Measurements from ENCODE around the gene EBI3. TPM values are rescaled to one million over a fixed set of nuclear protein-coding genes. Genes with fewer than 3 reads are reported as not detected.
A peak's percentile ranks its signal among the peaks of the same experiment; 100 is the strongest.
"Not testable (repeated sequence)": the region's sequence is repeated elsewhere in the genome, so short reads cannot be mapped to it uniquely, and the experiment has no call there.

EBI3 gene
- total RNA-seq, 1 donor from 2014 or later = 5.6 TPM

- DNase-seq (ENCODE audit: low spot score) = no peak
Measured at GRCh38 chr19:4234142-4234861, 5.0 kb downstream of the EBI3 start.

- DNase-seq (ENCODE audit: low spot score) = no peak
Measured at GRCh38 chr19:4234862-4235201, 5.5 kb downstream of the EBI3 start.

- DNase-seq (ENCODE audit: low spot score) = not testable (repeated sequence)
Measured at GRCh38 chr19:4237510-4237909, 8.2 kb downstream of the EBI3 start.

- no peak for DNase-seq (ENCODE audit: low spot score)
Measured at GRCh38 chr19:4238831-4239230, 9.5 kb downstream of the EBI3 start.

DNA sequence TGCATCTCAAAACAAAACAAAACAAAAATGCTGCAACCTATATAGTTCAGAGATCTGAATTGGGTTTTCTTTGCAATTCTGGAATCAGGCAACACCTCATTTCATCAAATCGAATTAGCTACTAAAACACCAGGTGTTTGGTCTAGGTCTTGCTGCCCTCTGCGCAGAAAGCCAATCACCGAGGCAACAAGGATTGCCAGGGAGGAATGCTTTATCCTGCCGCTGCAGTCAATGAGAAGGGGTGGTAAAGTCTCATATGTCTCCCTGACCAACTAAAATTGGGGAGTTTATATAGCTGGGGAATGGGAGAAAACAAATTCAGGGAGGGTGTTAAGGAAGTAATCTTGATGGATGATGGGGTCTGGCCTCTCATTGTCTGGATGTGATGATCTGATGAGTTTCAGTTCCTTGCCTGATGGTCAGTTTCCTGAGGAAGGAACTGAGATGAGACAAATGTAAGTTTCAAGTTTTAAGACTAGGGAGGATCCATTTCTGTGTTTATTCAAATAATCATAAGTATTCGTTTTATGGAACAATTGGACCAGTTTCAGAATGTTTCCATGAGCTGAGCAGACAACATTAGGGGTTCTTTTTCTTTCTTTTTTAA, 12.6 kb downstream of the EBI3 start:
- DNase-seq (ENCODE audit: low spot score) = no peak

- DNase-seq (ENCODE audit: low spot score) = not testable (repeated sequence)
Measured at GRCh38 chr19:4245938-4246337, 16.6 kb downstream of the EBI3 start.

GRCh38 chr19:4246767-4247593, 17.7 kb downstream of the EBI3 start, which contains the start of gene YJU2:
TSS of gene YJU2 (plus strand) at chr19:4247080. CDS start at chr19:4247147, 67 bp downstream.
- peak; percentile 99 for DNase-seq (ENCODE audit: low spot score)

DNA sequence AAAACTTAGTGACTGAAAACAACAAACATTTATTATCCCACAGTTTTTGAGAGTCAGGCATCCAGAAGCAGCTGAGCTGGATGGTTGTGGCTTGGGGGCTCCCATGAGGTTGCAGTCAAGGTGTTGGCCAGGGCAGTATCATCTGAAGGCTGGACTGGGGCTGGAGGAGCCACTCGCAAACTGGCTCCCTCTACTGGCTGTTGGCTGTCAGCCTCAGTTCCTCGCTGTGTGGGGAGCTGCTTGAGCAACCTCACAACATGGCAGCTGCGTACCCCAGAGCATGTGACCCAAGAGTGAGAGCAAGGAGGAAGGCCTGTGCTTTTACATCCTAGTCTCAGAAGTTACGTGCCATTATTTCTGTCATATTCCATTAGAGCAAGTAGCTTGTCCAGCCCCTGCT, 27.2 kb downstream of the EBI3 start:
- DNase-seq (ENCODE audit: low spot score) = no peak

DNA sequence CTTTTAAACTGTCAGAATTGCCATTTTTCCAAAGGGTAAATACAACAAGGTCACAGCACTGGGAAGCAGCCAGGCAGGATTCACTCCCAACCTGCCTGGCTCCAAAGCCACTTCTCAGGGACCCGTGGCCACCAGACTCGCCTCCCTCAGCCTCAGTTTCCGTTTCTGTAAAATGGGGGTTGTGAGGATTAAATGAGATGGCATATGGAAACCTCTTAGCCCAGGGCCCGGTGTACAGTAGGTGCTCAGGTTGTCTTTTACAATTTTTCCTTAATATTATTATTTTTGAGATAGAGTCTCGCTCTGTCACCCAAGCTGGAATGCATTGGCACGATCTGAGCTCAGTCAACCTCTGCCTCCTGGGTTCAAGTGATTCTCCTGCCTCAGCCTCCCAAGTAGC, 27.7 kb downstream of the EBI3 start:
- DNase-seq (ENCODE audit: low spot score) = no peak

DNA sequence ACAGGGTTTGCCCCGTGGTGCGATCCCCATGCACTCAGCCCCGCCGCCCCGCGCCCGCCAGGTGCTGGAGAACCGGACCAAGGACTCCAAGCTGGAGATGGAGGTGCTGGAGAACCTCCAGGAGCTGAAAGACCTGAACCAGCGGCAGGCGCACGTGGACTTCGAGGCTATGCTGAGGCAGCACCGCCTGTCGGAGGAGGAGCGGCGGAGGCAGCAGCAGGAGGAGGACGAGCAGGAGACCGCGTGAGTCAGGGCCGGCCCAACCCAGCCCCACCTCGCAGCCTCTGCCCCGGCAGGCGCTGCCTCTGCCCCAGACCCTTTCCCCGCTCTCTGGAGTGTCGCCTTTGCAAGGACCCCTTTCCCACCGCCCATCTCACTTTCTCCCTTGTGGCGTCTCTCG, 28.9 kb downstream of the EBI3 start:
- DNase-seq (ENCODE audit: low spot score) = no peak

GRCh38 chr19:4260613-4261191, 31.4 kb downstream of the EBI3 start:
- DNase-seq (ENCODE audit: low spot score) = no peak

GRCh38 chr19:4264812-4265211, 35.5 kb downstream of the EBI3 start:
- no peak for DNase-seq (ENCODE audit: low spot score)

DNA sequence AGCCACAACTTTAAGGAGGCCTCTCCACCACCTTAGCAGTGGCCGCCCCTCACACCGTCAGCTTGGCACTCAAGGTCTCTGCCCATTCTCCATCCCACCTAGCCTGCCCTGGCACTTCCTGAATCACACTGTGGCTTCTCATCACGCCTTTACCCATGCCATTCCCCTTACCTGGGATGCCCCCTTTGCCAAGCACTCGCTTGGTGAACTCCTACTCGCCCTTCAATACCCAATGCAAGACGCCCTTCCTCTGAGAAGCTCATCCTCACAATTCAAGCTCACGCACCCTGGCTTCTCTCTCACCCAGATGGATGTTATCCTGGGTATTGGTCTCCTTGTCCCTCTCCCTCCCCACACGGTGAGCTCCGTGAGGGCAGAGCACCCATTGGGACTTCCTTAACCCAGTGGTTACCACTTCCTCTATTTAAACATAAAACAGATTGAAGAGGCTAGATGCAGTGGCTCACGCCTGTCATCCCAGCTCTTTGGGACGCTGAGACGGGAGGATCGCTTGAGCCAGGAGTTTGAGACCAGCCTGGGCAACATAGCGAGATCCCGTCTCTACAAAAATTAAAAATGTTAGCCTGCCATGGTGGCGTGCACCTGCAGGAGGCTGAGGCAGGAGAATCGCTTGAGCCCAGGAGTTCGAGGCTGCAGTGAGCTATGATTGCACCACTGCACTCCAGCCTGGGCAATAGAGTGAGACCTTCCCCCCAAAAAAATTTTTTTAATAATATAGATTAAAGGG, 37.1 kb downstream of the EBI3 start:
- DNase-seq (ENCODE audit: low spot score) = no peak

GRCh38 chr19:4267101-4267900, 38.0 kb downstream of the EBI3 start:
- DNase-seq (ENCODE audit: low spot score) = peak; percentile 21

GRCh38 chr19:4267901-4268815, 38.8 kb downstream of the EBI3 start:
- no peak for DNase-seq (ENCODE audit: low spot score)

DNA sequence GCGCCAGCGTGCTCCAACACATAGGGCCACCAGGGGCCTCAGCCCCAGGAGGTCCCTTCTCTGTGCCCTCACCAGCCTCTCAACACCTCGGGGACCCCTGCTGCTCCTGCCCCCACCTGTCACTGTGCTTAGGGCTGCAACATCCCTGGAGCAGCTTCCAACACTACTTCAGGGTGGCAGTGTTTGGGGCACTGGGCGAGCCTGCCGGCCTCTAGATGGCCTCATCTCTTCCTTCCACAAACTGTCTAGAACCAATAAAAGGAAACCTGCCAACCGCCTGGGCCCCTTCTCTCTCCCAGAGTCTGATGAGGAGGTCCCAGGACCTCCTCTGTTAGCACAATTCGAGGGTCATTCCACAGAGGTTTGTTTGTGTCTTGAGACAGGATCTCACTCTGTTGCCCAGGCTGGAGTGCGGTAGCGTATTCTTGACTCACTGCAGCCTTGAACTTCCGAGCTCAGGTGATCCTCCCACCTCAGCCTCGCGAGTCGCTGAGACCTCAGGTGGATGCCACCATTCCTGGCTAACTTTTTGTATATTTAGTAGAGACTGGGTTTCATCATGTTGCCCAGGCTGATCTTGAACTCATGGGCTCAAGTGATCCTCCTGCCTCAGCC, 39.6 kb downstream of the EBI3 start:
- DNase-seq (ENCODE audit: low spot score) = no peak

DNA sequence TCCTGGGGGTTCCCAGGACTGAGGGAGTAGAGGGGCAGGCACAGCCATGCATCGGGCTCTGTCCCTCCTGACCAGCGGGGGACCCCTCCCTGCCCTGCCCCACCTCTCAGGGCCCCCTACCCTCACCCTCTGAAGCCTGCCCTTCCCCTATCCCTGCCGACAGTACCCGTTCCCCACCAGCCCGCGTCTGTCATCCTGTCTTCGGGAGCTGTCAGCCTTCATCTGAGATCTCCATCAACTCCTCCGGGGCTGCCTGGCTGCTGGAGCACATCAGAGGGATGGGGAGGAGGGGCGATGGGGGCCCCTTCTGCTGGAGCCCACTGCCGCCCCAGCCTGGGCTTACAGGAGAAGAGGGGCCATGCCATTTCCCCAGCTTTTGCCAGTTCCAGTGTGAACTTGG, 43.6 kb downstream of the EBI3 start:
- no peak for DNase-seq (ENCODE audit: low spot score)

GRCh38 chr19:4274321-4274686, 45.0 kb downstream of the EBI3 start:
- not testable (repeated sequence) for DNase-seq (ENCODE audit: low spot score)

- DNase-seq (ENCODE audit: low spot score) = no peak
Measured at GRCh38 chr19:4277191-4277696, 47.9 kb downstream of the EBI3 start.
